H54 (cell line): ENCODE data around the gene PRRX2.

Experiments used
- DNase-seq: peaks from one replicate; pipeline ENCODE4 v3.0.0; 2011; ENCODE audit warnings: low spot score, mixed read lengths; ENCODE audit not compliant: insufficient read length
- FAIRE-seq: peaks from 3 replicates; lab custom pipeline; 2011; peaks lifted over from hg19 to GRCh38; lab: Jason Lieb, UNC
- POLR2A ChIP-seq: IDR thresholded peaks from 2 replicates; pipeline ENCODE4 v1.6.1; 2011; ENCODE audit warnings: low read depth, mild to moderate bottlenecking, low read length

PRRX2 gene

GRCh38 chr9:129686736-129687135 lies 21.3 kb downstream of the PRRX2 start:
- FAIRE-seq (no peak), DNase-seq (no peak)
- no peak for TF ChIP-seq POLR2A

GRCh38 chr9:129687391-129687790 lies 21.9 kb downstream of the PRRX2 start:
- no peak for TF ChIP-seq POLR2A
- DNase-seq (peak; percentile 62), FAIRE-seq (no peak)

- DNase-seq (no peak), FAIRE-seq (no peak)
- TF ChIP-seq POLR2A, result no peak
Measured at GRCh38 chr9:129688285-129689043, 23.0 kb downstream of the PRRX2 start.

- TF ChIP-seq POLR2A, result no peak
- DNase-seq, result no peak
- FAIRE-seq, result no peak
Measured at GRCh38 chr9:129692534-129692933, 27.1 kb downstream of the PRRX2 start.

GRCh38 chr9:129693741-129694140 lies 28.3 kb downstream of the PRRX2 start:
- FAIRE-seq (no peak), DNase-seq (no peak)
- no peak for TF ChIP-seq POLR2A

GRCh38 chr9:129694243-129694646 lies 28.8 kb downstream of the PRRX2 start:
- peak; percentile 69 for DNase-seq
- no peak for TF ChIP-seq POLR2A
- FAIRE-seq, result no peak

GRCh38 chr9:129695870-129696269 lies 30.4 kb downstream of the PRRX2 start:
- FAIRE-seq (no peak), DNase-seq (no peak)
- no peak for TF ChIP-seq POLR2A

GRCh38 chr9:129696944-129697655 lies 31.7 kb downstream of the PRRX2 start:
- TF ChIP-seq POLR2A, result no peak
- DNase-seq (peak; percentile 40), FAIRE-seq (no peak)

- DNase-seq, result no peak
- no peak for TF ChIP-seq POLR2A
- FAIRE-seq, result no peak
Measured at GRCh38 chr9:129697656-129698253, 32.3 kb downstream of the PRRX2 start.

GRCh38 chr9:129698254-129698757 lies 32.9 kb downstream of the PRRX2 start:
- FAIRE-seq (no peak), DNase-seq (no peak)
- TF ChIP-seq POLR2A, result no peak

GRCh38 chr9:129701054-129701453 lies 35.6 kb downstream of the PRRX2 start:
- TF ChIP-seq POLR2A, result no peak
- no peak for FAIRE-seq
- DNase-seq, result no peak

GRCh38 chr9:129701549-129701948 lies 36.1 kb downstream of the PRRX2 start:
- DNase-seq (no peak), FAIRE-seq (no peak)
- TF ChIP-seq POLR2A, result no peak

GRCh38 chr9:129702589-129703520 lies 37.4 kb downstream of the PRRX2 start:
- FAIRE-seq (no peak), DNase-seq (peak; percentile 62)
- no peak for TF ChIP-seq POLR2A
